K562 (cell line): ENCODE results near the gene CLDN12. TPM values are rescaled to one million over a fixed set of nuclear protein-coding genes. Genes with fewer than 3 reads are reported as not detected.

Experiments used
- ATAC-seq: fragments of 200-7000 bp; cut with Tn5 transposase; 3 replicates; pipeline ENCODE4 v1.9.1; 2020; ENCODE audit warnings: moderate library complexity
- BruUV-seq: library from RNA; stranded (reverse); fragments of 400-500 nt; replicated peaks from 2 replicates; lab custom pipeline; 2021; lab: Mats Ljungman, UMichigan
- CTCF ChIA-PET: fragments of 300-600 bp; formaldehyde crosslinking; extraction: SDS; loops from one replicate; lab custom pipeline; 2021; ENCODE audit warnings: low intra/inter-chr PET ratio; lab: Yijun Ruan, JAX
- POLR2A ChIA-PET: fragments of 300-600, 350-650 bp; sonication (Branson Sonifier 250); formaldehyde crosslinking; extraction: SDS; loops from one replicate; lab custom pipeline; 2021; ENCODE audit warnings: antibody characterized with exemption, inconsistent platforms; lab: Yijun Ruan, JAX
- DNase-seq, 4 experiments: peaks; one replicate each; pipeline versions ENCODE4 v3.0.0 to v3.0.0-alpha.2; 2011 to 2018; ENCODE audit warnings: low spot score in 3 of 4, mixed read lengths in 3 of 4; ENCODE audit errors: extremely low read depth in 1 of 4
- FAIRE-seq: peaks from 2 replicates; lab custom pipeline; 2011; peaks lifted over from hg19 to GRCh38; lab: Jason Lieb, UNC
- H2AFZ ChIP-seq: 2 replicates; pipeline ENCODE4 v1.6.0; 2011; ENCODE audit warnings: low read depth, low read length, control low read depth, inconsistent platforms
- H3K27ac ChIP-seq: fragments of 200-600 bp; 3 replicates; pipeline ENCODE4 v1.8.0; 2011; ENCODE audit warnings: low read depth, mild to moderate bottlenecking, control low read depth, inconsistent platforms, low read length, moderate library complexity, mixed read lengths; ENCODE audit errors: extremely low read depth
- H3K27me3 ChIP-seq, 2 experiments: fragments of 300-600 bp in 1 of 2; 2 replicates in 1 of 2; 3 replicates in 1 of 2; pipeline versions ENCODE4 v1.6.0 to v1.8.0; 2011; ENCODE audit warnings: inconsistent platforms in 2 of 2, low read length in 2 of 2, mild to moderate bottlenecking in 1 of 2, mixed read lengths in 1 of 2, moderate library complexity in 1 of 2; ENCODE audit not compliant: control insufficient read depth in 2 of 2, insufficient read depth in 2 of 2
- H3K36me3 ChIP-seq: fragments of 300-600 bp; 3 replicates; pipeline ENCODE4 v1.8.0; 2011; ENCODE audit warnings: mild to moderate bottlenecking, low read length, inconsistent platforms; ENCODE audit not compliant: control insufficient read depth, insufficient read depth
- H3K4me1 ChIP-seq, 2 experiments: fragments of 200-600 bp in 1 of 2; replicated peaks in 1 of 2; 2 replicates in 1 of 2; 3 replicates in 1 of 2; pipeline versions ENCODE4 v1.5.1 to v1.8.0; 2011; ENCODE audit warnings: inconsistent platforms in 2 of 2, low read length in 2 of 2, mild to moderate bottlenecking in 1 of 2, mixed read lengths in 1 of 2, moderate library complexity in 1 of 2; ENCODE audit not compliant: control insufficient read depth in 2 of 2, insufficient read depth in 2 of 2
- H3K4me2 ChIP-seq: 2 replicates; pipeline ENCODE4 v1.6.1; 2011; ENCODE audit warnings: low read length, control low read depth, inconsistent platforms, mixed read lengths; ENCODE audit not compliant: insufficient read depth
- H3K4me3 ChIP-seq: fragments of 200-600 bp; sonication (generic), shearing (Covaris generic); 2 replicates; pipeline ENCODE4 v1.5.1; 2016; ENCODE audit warnings: control low read depth, inconsistent platforms
- H3K79me2 ChIP-seq: fragments of 200-600 bp; 3 replicates; pipeline ENCODE4 v1.8.0; 2011; ENCODE audit warnings: low read length, inconsistent platforms; ENCODE audit not compliant: control insufficient read depth, insufficient read depth
- H3K9ac ChIP-seq, 2 experiments: 2 replicates each; pipeline versions ENCODE4 v1.6.0 to v1.6.1; 2011; ENCODE audit warnings: low read depth in 2 of 2, low read length in 2 of 2, control low read depth in 1 of 2, inconsistent platforms in 1 of 2, mild to moderate bottlenecking in 1 of 2, mixed read lengths in 1 of 2; ENCODE audit not compliant: insufficient read depth in 1 of 2
- H3K9me1 ChIP-seq: one replicate; pipeline ENCODE4 v1.6.0; 2011; ENCODE audit warnings: inconsistent platforms, mild to moderate bottlenecking, low read length, moderate library complexity; ENCODE audit not compliant: control insufficient read depth, insufficient read depth
- H3K9me3 ChIP-seq: replicated peaks from 2 replicates; pipeline ENCODE4 v1.5.1; 2011; ENCODE audit warnings: low read depth, low read length, inconsistent platforms; ENCODE audit not compliant: control insufficient read depth, insufficient read depth
- H4K20me1 ChIP-seq: replicated peaks from 2 replicates; pipeline ENCODE4 v1.6.1; 2011; ENCODE audit warnings: low read length, inconsistent platforms, mixed read lengths; ENCODE audit not compliant: control insufficient read depth, insufficient read depth
- ARNT ChIP-seq, 2 experiments: fragments of 450-650 bp; IDR thresholded peaks; 2 replicates each; pipeline ENCODE4 v1.6.1; 2016; ENCODE audit warnings: mild to moderate bottlenecking in 1 of 2
- CBFA2T2 ChIP-seq: fragments of 450-650 bp; conservative IDR thresholded peaks from 2 replicates; pipeline ENCODE4 v1.6.1; 2017; ENCODE audit warnings: mild to moderate bottlenecking
- KDM4B ChIP-seq, 2 experiments: fragments of 450-650 bp in 1 of 2; sonication (generic) in 1 of 2; IDR thresholded peaks; 2 replicates each; pipeline ENCODE4 v1.6.1; 2016 to 2017; ENCODE audit warnings: borderline replicate concordance in 2 of 2, antibody characterized with exemption in 1 of 2, low read depth in 1 of 2, mild to moderate bottlenecking in 1 of 2
- LARP7 ChIP-seq: fragments of 450-650 bp; IDR thresholded peaks from 2 replicates; pipeline ENCODE4 v1.6.1; 2016
- MNT ChIP-seq, 2 experiments: fragments of 450-650 bp; conservative IDR thresholded peaks; 2 replicates each; pipeline ENCODE4 v1.6.1; 2017; ENCODE audit warnings: mild to moderate bottlenecking in 2 of 2, moderate library complexity in 2 of 2
- SRSF9 ChIP-seq: fragments of 200-400 bp; formaldehyde crosslinking; IDR thresholded peaks from 2 replicates; pipeline ENCODE4 v1.6.1; 2017; ENCODE audit warnings: low read depth, low read length, borderline replicate concordance
- TBL1XR1 ChIP-seq, 2 experiments: IDR thresholded peaks; 2 replicates each; pipeline ENCODE4 v1.6.1; 2012; ENCODE audit warnings: improper control_type of control experiment in 2 of 2, low read length in 2 of 2, mild to moderate bottlenecking in 1 of 2
- ZNF445 ChIP-seq: fragments of 250-450 bp; sonication (Bioruptor Pico); IDR thresholded peaks from 2 replicates; pipeline ENCODE4 v1.4.0; 2020; ENCODE audit warnings: low read depth, mild to moderate bottlenecking, moderate library complexity
- ZNF780A ChIP-seq: fragments of 250-450 bp; sonication (Bioruptor Pico); IDR thresholded peaks from 2 replicates; pipeline ENCODE4 v1.5.0; 2021; ENCODE audit warnings: mild to moderate bottlenecking
- WGBS: fragments of 100-300 bp; shearing (Covaris generic); methylation state at CpG from one replicate; pipeline ENCODE4 v1.1.6; 2016; ENCODE audit warnings: low coverage, mixed read lengths; ENCODE audit not compliant: insufficient coverage; ENCODE audit errors: missing lambda C conversion rate; 5-methylcytosine and 5-hydroxymethylcytosine counted together
- in situ Hi-C: fragments of 300-500 bp; cut with MboI; formaldehyde crosslinking; loops from 4 replicates; pipeline ENCODE4 v1.15.0; 2018; ENCODE audit warnings: inconsistent platforms, mixed read lengths
- intact Hi-C: fragments of 100-400 bp; cut with micrococcal nuclease; formaldehyde crosslinking; loops from 2 replicates; pipeline ENCODE4 v1.14.2; 2022
- polyA plus RNA-seq, 8 experiments: library from polyadenylated mRNA; depleted of rRNA in 4 of 8; stranded (reverse) in 5 of 8; unstranded in 3 of 8; fragments of >200 nt; fragmentation: Nextera tagmentation in 2 of 8; fragmentation: Illumina TruSeq in 1 of 8; extraction: Ambion mirVana in 2 of 8; extraction: Trizol in 1 of 8; gene quantifications; 2 replicates each; pipeline versions ENCODE4 v1.2.1 to v1.2.3, GENCODE V29; 2011 to 2014; ENCODE audit warnings: inconsistent platforms in 1 of 8, missing spikeins in 1 of 8
- total RNA-seq, 7 experiments: library from RNA; depleted of rRNA in 6 of 7; stranded (reverse); fragments of >200 nt in 6 of 7; fragmentation: Illumina TruSeq in 2 of 7; extraction: Trizol in 2 of 7; gene quantifications; 2 replicates each; pipeline versions ENCODE4 v1.2.1 to v1.2.3, GENCODE V29; 2011 to 2021; ENCODE audit warnings: low replicate concordance in 1 of 7
- TF ChIP-seq, protein P1 (sequence below): sonication (generic); formaldehyde crosslinking; IDR thresholded peaks from 2 replicates; pipeline ENCODE4 v1.8.1; 2023; ENCODE audit warnings: mild to moderate bottlenecking, missing genetic modification reagents
- TF ChIP-seq, protein P2 (sequence below): fragments of 450-650 bp; IDR thresholded peaks from 2 replicates; pipeline ENCODE4 v1.6.1; 2017; ENCODE audit warnings: mild to moderate bottlenecking, moderate library complexity

The CLDN12 gene
- total and polyA plus RNA-seq, 9 of the 15 experiments (the other 6 are each of a cell fraction or from before 2014, with no cell fraction given), result 5.8 to 42.2 (median 15.8) TPM

GRCh38 chr7:90432752-90433151 is 29.5 kb downstream of the CLDN12 start:
- Histone ChIP-seq H3K4me1 (no peaks in the 10 kb centered on the region), H3K79me2 (no peaks in the 10 kb centered on the region), H3K4me3 (no peak overlapping the region), H2AFZ (no peak overlapping the region), H3K27ac (no peak overlapping the region), H3K9me3 (0 out of 2 replicates have a peak, but pooled peaks cover 2% of the 10 kb centered on the region), H4K20me1 (no peaks in the 10 kb centered on the region), H3K4me2 (no peak overlapping the region), H3K36me3 (no peaks in the 10 kb centered on the region), H3K9me1 (no peaks in the 10 kb centered on the region), H3K9ac (no peak overlapping the region), H3K27me3 (no peaks in the 10 kb centered on the region; a peak in 1 of 5 replicates)
- ChIA-PET POLR2A (no interaction called here), CTCF (no interaction called here)
- WGBS, result 1% methylated on average over 10 of the region's 10 CpGs
- DNase-seq (no peak), ATAC-seq (no peak), FAIRE-seq (no peak)
- BruUV-seq, result no TSS peak
- TF ChIP-seq CBFA2T2 (no peak), ZNF780A (CRISPR knock-in tag) (no peak), SRSF9 (no peak), LARP7 (no peak), ZNF445 (CRISPR knock-in tag) (no peak), MNT (conservative IDR thresholded peaks at IDR 0.05) (no peak), ARNT (IDR thresholded peaks at IDR 0.05) (no peak), KDM4B (IDR thresholded peaks at IDR 0.05; ENCODE audit: borderline replicate concordance in 2 of 2, low read depth in 1 of 2) (no peak), TBL1XR1 (IDR thresholded peaks at IDR 0.05; ENCODE audit: low read length in 2 of 2) (no peak)
- TF ChIP-seq, protein P1, sequence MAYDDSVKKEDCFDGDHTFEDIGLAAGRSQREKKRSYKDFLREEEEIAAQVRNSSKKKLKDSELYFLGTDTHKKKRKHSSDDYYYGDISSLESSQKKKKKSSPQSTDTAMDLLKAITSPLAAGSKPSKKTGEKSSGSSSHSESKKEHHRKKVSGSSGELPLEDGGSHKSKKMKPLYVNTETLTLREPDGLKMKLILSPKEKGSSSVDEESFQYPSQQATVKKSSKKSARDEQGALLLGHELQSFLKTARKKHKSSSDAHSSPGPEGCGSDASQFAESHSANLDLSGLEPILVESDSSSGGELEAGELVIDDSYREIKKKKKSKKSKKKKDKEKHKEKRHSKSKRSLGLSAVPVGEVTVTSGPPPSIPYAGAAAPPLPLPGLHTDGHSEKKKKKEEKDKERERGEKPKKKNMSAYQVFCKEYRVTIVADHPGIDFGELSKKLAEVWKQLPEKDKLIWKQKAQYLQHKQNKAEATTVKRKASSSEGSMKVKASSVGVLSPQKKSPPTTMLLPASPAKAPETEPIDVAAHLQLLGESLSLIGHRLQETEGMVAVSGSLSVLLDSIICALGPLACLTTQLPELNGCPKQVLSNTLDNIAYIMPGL (CRISPR knock-in tag), result no peak
- TF ChIP-seq, protein P2, sequence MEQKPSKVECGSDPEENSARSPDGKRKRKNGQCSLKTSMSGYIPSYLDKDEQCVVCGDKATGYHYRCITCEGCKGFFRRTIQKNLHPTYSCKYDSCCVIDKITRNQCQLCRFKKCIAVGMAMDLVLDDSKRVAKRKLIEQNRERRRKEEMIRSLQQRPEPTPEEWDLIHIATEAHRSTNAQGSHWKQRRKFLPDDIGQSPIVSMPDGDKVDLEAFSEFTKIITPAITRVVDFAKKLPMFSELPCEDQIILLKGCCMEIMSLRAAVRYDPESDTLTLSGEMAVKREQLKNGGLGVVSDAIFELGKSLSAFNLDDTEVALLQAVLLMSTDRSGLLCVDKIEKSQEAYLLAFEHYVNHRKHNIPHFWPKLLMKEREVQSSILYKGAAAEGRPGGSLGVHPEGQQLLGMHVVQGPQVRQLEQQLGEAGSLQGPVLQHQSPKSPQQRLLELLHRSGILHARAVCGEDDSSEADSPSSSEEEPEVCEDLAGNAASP, result no peak
- intact Hi-C loops, result no loop called here
- in situ Hi-C loops, result loop anchor here (5.0 to 10.0 kb wide), 2 partner anchors 265 to 1888 kb away; no protein-coding TSS in a partner anchor
